ENCODE measurements around the gene PDE8B.

The PDE8B gene

DNA sequence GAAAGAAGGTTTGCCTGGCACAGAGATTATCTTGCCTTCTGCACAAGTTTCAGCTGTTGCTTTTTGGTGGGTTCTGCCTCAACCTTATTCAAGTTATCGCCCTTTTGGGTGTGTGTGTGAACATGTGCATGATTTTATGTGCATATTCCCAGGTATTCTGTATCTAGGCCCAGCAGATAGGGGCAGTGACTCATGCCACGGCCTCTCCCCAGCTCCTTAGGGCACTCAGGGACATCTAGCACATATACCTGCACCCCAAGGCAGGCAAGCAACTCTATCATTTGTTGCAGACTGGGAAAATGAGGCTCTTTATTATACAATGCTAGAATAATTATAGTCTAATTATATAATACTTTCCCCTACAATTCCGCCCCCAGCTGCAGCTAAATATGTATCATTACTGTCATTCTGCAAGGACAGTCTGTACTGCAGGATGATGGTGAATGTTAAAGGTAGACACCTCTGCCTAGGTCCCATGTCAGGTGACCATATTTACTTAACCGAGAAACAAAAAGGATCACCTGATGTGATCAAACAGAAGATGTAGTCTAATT, 128.9 kb downstream of the PDE8B start:
- DNase-seq (ENCODE audit: low read depth, low spot score), result no peak

DNA sequence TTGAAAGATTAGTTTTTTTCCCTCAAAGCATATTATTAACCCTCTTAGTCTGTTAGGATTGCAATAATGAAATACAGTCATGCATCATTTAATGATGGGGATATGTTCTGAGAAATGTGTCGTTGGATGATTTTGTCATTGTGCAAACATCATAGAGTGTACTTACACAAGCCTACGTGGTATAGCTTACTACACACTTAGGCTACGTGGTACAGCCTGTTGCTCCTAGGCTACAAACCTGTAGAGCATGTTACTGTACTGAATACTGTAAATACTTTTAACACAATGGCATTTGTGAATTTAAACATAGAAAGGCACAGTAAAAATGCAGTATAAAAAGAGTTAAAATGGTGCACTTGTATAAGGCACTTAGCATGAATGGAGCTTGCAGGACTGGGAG, 132.7 kb downstream of the PDE8B start:
- H3K4me3 ChIP-seq (ENCODE audit: low read length), result no peak overlapping the region
- no peak for DNase-seq (ENCODE audit: low read depth, low spot score)

More for the DNA sequence above, 128.9 kb downstream of the PDE8B start:
- no peak overlapping the region for H3K4me3 ChIP-seq (ENCODE audit: low read length)

DNA sequence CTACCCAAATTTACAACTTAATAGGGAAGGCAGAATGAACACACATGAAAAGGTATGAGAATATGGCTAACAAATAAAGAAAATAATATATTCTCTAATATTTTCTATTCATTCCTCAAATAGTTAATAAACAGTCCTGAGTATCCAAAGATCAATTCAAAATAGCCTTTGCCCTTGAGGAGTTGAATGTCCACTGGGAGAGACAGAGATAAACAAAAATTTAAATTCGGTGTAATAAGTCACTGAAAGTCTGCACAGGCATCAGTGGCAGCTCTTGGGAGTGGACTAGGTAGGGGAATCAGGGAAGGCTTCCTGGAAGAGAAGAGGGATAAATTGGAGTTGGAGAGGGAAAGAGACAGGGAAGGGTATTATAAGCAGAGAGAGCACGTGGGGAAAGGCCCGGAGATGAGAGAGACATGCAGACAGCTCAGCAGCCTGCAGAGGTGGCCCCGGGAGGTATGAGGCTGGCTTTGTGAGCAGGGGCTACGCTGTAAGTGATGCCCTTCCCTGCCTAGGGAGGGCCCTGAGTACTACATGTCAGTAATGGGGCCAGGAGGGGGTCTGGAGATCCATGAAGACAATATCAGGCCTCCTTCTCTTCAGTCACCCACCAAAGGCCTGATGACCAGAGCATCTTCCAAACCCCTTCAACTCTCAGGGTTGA, 137.1 kb downstream of the PDE8B start:
- DNase-seq (ENCODE audit: low read depth, low spot score), result no peak
- H3K4me3 ChIP-seq (ENCODE audit: low read length), result no peak overlapping the region

DNA sequence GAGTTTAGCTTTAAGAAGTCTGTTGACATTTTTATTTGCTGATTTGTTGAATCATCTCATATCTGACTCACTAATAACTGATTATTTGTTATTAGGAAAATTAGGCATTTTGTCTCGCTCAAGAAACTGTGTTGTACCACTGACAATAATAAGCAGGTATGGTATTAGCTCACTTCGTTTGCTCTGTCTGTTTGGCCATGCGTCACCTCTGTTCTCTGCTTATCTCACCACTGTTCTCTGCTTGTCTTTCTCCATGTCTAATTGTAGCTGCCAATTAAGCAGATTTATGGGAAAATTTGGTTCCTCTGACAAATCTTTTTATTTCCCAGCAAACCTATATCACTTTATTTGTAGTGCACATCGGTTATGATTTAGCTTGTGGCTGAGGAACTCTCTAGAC, 142.8 kb downstream of the PDE8B start:
- DNase-seq (ENCODE audit: low read depth, low spot score), result no peak
- no peak overlapping the region for H3K4me3 ChIP-seq (ENCODE audit: low read length)

DNA sequence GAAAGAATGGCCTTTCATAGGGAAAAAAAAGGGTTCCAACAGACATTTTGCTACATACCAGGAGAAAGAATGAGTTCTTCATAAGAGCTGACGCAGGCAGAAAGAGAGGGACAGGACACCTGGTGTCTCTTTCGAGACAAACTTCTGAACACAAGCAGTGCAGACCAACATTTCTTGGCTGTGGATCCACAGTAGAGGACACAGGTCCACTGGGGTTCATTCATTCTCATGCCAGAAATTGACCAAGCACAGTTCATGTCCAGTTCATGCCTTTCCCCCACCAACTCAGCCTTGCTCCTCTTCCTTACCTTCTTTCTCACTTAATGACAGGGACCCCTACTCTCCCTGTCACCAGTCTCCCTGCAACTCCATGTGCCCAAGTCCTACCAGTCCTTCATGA, 144.0 kb downstream of the PDE8B start:
- no peak overlapping the region for H3K4me3 ChIP-seq (ENCODE audit: low read length)

DNA sequence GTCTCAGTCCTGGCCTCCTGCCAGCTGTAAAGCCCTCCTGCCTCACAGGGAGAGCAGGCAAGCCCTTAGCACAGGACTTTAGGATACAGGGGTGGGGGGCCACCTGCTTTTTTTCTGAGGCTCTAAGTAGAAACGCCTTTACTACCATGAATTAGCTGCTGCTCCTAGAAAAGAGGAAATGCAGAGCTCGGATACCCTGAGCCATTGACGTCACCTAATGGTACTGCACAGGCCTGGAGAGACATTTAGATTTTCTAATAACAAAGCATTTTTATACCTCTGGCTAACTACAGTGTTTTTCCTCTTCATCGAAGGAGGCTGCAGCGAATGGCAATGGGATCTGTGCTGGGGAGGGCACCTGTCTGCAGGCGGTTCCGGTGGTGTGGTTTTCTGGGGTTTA, 144.6 kb downstream of the PDE8B start:
- no peak for DNase-seq (ENCODE audit: low read depth, low spot score)
- no peak overlapping the region for H3K4me3 ChIP-seq (ENCODE audit: low read length)

More for the DNA sequence above, 144.0 kb downstream of the PDE8B start:
- DNase-seq (ENCODE audit: low read depth, low spot score), result no peak

DNA sequence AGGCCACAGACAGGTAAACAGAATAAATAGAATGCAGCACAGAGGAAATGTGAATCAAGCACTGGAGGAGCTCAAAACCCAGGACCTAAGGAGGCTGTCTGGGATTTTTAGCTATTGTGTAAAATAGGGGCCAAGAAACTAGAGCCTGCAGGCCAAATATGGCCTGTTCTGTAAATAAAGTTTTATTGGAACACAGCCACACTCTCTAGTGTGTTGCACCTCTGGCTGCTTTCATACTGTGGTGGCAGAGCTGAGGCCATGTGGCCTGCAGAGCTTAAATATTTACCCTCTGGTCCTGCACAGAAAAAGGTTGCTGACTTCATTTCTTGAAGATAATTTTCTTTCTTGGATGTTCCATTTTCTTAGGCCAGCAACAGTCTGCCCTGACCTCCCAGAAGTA, 145.3 kb downstream of the PDE8B start:
- H3K4me3 ChIP-seq (ENCODE audit: low read length), result no peak overlapping the region

DNA sequence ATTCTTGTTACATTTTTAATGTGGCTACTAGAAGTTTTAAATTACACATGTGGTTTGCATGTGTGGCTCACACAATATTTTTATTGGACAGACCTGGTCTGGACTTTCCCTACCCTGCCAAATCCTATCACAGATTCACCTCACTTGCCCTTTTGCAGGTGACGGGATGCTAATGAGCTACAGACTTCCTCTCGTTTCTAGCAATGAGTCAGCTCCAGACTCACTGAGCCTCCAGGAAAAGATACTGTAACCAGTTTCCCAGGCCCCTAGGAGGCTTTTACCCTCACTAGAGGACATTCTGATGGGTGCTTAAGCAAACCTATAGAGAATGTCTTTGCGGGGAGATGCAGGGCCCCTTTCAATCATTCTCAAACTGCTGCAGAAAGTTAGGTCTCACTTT, 146.3 kb downstream of the PDE8B start:
- no peak for DNase-seq (ENCODE audit: low read depth, low spot score)
- H3K4me3 ChIP-seq (ENCODE audit: low read length), result no peak overlapping the region

More for the DNA sequence above, 145.3 kb downstream of the PDE8B start:
- DNase-seq (ENCODE audit: low read depth, low spot score), result no peak

DNA sequence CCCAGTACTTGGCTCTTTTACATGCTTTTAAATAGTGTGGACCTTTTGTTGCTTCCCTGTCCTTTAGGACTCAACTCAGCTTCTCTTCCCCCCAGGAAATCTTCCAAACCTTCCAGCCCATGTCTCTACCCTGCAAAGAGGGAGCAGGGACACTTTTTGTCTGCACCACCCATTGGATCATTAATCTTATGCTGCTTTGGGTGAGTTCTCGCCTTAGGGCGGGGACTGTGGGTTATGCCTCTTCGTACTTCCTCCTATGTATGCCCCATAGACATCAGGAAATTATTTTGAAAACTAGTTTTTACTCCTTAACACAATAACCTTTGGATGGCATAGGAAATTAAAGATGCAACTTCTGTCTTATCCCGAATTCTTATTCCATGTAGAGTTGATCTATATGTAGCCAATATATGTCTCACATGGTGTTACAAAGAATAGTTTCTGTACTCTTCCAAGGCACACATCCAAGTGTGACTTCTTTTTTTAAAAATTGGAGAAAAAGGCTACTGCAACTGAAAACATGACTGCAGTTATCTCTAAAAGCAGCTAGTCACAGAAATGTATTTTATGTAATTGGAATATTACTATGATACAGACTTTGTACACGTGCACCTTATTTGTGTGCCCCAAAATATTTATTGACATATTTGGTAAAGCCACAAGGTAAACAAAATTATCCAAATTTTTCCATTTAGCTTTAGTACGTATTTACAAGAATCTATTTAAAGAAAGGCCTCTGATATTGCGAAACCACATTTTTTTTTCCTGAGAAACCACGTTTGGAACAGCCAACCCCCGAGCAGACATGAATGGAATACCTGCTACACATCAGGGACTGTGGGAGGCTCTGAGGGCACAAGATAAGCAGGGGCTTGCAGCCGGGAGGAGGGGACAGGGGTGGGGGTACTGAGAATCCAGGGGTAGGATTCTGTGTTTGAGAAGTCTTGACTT, 148.1 kb downstream of the PDE8B start:
- DNase-seq (ENCODE audit: low read depth, low spot score), result no peak
- H3K4me3 ChIP-seq (ENCODE audit: low read length), result no peak overlapping the region

DNA sequence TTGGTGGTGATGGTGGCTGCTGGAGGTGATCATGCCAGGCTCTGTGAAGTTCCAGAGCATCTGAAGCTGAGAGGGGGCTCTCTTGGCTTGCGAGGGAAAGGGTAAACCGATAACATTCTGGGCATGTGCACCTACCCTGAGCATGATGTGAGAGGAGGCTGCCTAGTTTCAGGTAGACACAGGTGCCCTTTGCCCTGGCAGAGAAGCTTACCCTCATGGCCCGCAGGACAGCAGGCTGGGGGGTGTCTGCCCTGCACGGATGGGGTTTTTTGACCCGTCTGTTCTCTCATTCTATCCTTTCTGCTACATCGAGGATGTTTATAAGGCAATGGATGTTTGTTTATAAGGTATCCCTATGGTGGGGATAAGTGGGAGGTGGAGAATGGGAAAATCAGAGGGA, 148.8 kb downstream of the PDE8B start:
- H3K4me3 ChIP-seq (ENCODE audit: low read length), result no peak overlapping the region
- DNase-seq (ENCODE audit: low read depth, low spot score), result no peak

DNA sequence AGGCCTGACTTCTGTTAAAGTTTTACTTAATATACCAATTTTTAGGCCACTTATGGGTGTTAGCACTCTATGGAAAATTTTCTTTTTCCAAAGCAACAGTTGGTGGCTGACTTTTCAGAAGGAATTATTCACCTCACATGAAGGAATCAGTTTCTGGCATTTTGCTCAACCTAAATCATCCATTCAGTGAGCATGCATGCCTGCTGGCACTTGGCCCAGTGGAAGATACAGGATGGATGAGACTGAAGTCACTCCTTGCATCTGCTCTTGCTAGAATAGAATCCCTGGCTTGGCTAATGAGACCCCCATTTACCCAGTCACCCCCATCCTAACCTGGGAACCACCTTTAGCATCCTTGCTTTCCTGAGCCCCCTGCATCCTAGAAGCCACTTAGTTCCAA, 149.9 kb downstream of the PDE8B start:
- DNase-seq (ENCODE audit: low read depth, low spot score), result no peak
- H3K4me3 ChIP-seq (ENCODE audit: low read length), result no peak overlapping the region

DNA sequence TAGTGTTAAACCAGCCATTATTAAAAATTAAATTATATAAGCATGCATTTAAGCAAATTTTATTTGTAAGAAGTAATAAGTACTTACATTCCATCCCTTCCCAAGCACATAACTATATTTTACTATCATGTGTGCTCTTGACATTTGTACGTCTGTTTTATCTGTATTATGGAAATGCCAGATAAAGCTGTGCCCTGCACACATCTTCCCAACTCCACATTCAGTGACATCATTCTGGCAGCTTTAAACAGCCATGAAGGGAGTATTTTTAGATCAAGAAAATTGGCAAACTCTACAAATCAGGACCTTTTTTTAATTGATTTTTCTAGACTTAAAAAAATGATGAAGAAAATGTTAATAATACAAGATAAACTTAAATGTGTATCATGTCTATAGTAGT, 150.5 kb downstream of the PDE8B start:
- no peak overlapping the region for H3K4me3 ChIP-seq (ENCODE audit: low read length)
- no peak for DNase-seq (ENCODE audit: low read depth, low spot score)

DNA sequence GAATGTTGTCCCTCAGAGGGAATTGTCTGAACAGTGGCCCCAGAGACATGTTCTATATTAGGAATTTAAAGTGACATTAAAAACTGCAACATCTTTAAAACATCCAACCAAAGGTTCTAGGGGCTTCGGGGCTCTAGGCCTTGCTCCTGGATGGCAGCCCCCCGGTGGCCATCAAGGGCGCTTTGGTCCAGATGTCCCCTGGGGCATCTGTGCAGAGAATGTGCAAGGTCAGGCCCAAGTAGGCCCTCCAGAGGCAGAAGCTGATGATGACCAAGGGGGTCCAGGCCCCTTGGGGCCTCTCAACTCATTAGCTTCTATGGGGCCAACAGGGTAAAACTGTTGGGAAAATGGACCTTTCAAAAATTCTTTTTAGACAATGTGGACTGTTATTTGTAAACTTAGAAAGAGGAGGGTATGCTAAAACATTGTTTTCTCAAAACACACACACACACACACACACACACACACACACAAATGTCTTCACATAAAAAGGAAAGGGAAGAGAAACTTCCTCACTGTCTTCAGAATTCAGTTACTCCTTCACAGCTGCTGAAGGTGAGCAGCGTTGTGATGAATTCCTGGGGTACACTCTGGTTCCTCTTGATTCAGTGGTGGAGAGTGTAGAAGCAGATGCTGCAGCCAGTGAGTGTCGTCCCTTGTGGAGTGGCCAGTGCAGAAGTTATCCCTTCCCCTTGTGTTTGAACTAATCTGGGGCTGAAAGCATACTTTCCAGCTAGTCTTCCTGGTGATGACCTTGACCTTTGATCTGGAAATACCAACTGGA, 156.4 kb downstream of the PDE8B start:
- H3K4me3 ChIP-seq (ENCODE audit: low read length), result no peak overlapping the region
- no peak for DNase-seq (ENCODE audit: low read depth, low spot score)

DNA sequence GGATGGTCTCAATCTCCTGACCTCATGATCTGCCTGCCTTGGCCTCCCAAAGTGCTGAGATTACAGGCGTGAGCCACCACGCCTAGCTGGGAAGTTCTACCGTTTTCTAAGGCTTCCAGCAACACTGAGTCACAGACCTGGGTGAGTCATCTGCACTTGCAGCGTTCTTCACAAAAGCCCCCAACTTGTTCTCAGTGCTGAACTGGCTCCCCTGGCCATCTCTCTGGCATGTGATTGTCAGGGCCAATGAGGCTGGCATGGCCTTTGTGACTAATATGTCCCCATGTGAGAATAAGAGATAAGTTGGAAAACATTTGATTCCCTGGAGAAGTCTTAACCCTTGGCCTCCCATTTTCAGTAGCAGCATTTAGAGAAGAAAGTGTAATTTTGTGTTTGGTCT, 157.3 kb downstream of the PDE8B start:
- no peak overlapping the region for H3K4me3 ChIP-seq (ENCODE audit: low read length)
- DNase-seq (ENCODE audit: low read depth, low spot score), result no peak

DNA sequence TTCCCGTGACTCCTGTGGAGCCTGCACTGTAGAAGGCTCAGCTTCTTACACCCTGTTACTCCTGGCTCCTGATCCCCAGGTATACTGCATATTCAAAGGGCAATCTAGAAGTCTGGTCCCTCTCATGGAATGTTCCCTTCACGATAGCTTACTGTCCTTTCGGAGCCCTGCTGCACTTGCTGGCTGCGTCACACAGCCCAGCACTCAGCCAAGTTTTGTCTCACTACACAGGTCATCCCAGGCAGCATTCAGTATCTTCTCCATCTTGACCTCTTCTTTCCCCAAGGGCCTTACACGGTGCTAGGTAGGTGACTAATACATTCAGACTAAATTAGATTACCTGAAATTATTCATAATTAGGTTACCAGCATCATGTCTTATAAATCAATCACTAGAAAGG, 157.9 kb downstream of the PDE8B start:
- H3K4me3 ChIP-seq (ENCODE audit: low read length), result no peak overlapping the region
- DNase-seq (ENCODE audit: low read depth, low spot score), result no peak

DNA sequence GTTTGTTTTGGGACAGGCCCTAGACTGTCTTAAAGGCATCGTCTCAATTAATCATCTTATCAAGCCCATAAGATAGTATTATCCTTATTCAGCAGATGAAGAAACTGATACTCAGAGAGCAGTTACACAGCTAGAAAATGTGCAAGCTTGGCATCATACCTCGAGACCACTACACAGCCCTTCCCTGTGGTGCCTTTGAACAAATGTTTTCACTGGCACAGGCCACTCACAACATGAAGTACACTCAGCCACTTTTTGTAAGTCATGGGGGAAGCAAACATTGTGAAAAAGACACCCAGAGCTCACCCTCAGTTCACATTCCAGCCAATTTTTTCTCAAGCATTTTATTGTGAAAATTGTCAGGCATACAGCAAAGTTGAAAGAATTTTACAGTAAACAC, 159.1 kb downstream of the PDE8B start:
- no peak overlapping the region for H3K4me3 ChIP-seq (ENCODE audit: low read length)
- DNase-seq (ENCODE audit: low read depth, low spot score), result no peak

DNA sequence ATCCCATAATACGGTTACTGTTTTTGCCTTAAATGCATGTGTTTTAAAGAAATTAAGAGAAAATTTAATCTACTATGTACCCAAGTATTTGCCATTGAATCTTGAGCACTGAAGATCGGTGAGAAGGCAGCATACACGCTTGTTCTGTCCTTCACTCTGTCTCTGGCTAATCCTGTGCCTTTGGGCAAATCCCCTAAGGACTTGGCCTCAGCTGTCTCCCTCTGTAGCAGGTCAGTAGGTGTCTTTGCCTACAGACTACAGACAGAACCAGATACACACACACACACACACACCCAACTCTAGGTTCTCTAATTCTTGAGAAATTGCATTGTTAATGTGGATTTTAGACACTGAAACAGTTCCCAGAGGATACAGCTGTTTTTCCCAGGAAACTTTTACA, 164.2 kb downstream of the PDE8B start:
- DNase-seq (ENCODE audit: low read depth, low spot score), result no peak
- H3K4me3 ChIP-seq (ENCODE audit: low read length), result no peak overlapping the region

DNA sequence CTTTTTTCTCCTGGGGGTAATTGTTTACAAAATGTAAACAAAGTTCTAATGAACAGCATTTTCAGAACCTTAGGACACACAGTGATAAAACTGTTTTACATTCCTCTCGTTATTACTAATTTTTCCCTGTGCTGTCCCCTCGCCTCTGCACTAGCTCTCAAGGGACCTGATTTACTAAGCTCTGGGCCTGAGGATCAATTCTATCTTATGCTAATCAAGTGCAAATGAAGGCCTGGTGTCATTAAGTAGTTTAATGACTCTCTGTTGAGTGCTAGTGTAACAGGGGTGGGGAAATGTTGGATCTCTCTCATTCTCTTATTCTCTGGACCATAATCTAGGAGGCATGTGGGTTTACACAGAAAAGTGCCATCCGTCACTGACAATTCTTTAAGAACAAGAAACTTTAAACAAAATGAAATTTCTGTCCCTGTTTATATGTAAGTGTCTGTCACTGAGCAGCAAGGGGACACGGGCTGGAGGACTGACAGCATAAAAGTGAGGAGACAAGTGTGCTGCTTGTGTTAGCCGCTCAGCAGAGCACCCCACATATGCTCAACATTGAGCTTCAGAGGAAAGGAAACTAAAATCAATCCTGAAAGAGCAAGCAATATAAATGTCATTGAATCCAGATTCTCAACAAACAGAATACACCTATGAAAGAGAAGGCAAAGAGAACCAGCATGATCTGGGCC, 166.3 kb downstream of the PDE8B start:
- no peak overlapping the region for H3K4me3 ChIP-seq (ENCODE audit: low read length)
- no peak for DNase-seq (ENCODE audit: low read depth, low spot score)

DNA sequence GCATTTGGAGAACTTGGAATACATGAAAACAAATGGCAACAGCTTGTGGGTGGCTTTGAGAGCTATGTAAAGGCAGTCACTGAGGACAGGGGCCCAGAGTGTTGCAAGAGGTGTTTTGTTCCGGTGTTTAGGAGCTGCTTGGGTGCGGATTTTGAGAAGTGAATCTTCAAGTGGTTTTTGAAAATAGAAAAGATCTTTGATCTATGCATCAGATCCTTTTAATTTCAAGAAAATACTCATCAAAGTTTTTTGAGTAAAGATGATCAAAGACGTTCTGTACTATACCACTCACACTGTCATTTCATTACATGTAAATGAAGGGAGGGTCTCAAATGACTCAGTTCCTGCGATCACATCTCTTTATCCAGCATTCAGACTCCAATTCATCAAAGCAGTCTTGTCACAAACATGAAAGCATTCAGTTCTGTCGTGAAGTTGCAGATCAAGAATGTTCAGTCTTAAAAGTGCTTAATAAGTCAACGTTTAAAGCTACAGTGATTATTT, 169.1 kb downstream of the PDE8B start:
- no peak overlapping the region for H3K4me3 ChIP-seq (ENCODE audit: low read length)
- DNase-seq (ENCODE audit: low read depth, low spot score), result no peak

Data from Jurkat, Clone E6-1 (cell line).